Femur (tissue), 1 donor: ENCODE results near the gene RBM6.
"Not testable (repeated sequence)": the region's sequence is repeated elsewhere in the genome, so short reads cannot be mapped to it uniquely, and the experiment has no call there.

Experiments
- DNase-seq: peaks from one replicate; pipeline ENCODE4 v3.0.0-alpha.2; 2017

Gene RBM6

GRCh38 chr3:49939858-49940666 lies at the start of gene RBM6:
TSS of gene RBM6 (plus strand) at chr3:49940150. CDS start at chr3:49962642, 22,492 bp downstream.
- peak; percentile 97 for DNase-seq

DNA sequence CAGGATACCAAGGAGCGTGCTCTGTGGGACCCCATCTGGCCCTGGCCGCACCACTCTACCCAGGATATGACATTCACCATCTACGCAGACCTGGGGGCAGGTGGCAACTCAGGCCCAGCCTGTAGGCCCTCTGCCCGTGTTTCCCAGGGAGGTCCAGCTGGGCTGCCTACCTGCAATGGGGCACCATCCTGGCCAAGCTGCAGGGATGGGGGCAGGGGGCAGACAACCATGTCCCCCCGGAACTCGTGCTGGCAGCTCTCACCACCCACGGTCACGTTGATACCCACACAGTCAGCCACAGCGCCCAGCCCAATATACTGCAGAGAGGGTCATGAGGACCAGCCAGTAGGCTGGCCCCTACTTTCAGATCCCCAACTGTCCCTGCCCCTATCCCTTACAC lies 44.2 kb upstream of the RBM6 start:
- no peak for DNase-seq

DNA sequence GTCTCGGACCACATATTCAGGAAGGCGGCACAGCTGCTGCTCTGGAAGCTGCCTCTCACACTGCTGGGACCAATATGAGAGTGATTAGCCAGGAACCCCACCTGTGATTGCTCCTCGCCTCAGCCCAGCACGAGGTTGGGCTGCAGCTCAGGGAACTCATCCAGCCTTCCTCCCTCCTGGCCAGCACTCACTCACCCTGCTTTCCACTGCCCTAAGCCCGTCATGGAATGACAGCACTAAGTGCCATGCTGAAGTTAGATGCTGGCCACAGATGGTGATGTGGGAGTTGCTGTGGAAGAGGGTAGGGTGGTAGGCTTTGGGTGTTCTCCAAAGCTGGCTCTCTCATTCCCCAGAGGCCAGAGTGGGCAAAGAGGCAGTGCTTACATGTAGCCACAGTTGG lies 43.6 kb upstream of the RBM6 start:
- DNase-seq: no peak

GRCh38 chr3:49898991-49899390 lies 41.0 kb upstream of the RBM6 start:
- DNase-seq: no peak

GRCh38 chr3:49899815-49900214 lies 40.1 kb upstream of the RBM6 start:
- DNase-seq: no peak

DNA sequence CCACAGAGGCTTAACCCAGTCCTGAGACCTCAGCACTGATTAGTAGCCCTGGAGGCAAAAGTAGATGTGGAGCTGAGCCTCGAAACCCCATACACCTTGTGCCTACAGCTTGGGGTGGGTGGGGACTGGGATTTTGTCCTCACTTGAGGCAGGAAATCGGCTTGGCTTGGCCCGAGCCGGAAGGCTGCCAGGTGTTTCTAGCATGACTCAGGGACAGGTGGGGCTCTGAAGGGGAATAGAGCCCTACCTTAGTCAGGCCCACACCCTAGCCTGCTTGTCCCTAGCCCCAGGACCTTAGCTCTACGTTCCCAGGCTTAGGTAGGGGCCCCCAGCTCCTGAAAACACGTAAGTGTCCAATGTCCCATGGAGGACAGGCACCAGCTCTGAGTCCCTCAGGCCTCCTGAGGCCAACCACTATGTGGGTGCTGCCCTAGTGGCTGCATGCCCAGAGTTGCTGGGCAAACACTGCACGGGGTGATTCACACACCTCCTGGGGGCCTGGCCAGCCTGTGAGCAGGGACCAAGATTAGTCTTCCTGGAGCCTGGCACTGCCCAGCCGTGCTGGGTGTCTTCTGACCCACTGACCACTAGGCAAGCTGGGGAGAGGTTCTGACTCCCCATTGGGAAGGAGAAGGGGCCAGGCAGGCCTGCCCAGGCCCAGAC lies 39.3 kb upstream of the RBM6 start:
- DNase-seq: no peak

GRCh38 chr3:49901366-49902339 lies 38.3 kb upstream of the RBM6 start:
- DNase-seq: peak; percentile 52

- no peak for DNase-seq
These were observed 37.2 kb upstream of the RBM6 start for GRCh38 chr3:49902511-49903345.

GRCh38 chr3:49903451-49904424 lies 36.2 kb upstream of the RBM6 start, which contains the start of gene MST1R:
TSS of gene MST1R (minus strand) at chr3:49903873. CDS start at chr3:49903609, 264 bp downstream.
- peak; percentile 72 for DNase-seq

DNA sequence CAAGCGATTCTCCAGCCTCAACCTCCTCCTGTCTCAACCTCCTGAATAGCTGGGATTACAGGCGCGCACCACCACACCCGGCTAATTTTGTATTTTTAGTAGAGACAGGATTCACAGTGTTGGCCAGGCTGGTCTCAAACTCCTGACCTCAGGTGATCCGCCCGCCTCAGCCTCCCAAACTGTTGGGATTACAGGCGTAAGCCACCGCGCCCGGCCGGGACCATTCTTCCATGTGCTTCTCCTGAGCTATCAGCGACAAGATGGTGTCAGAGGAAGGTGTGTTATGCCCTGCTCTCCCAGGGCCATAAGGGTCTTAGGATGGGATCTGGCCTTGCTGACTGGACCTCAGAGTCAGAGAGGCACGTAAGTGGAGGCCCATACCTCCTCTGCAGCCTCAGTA lies 35.5 kb upstream of the RBM6 start:
- not testable (repeated sequence) for DNase-seq

DNA sequence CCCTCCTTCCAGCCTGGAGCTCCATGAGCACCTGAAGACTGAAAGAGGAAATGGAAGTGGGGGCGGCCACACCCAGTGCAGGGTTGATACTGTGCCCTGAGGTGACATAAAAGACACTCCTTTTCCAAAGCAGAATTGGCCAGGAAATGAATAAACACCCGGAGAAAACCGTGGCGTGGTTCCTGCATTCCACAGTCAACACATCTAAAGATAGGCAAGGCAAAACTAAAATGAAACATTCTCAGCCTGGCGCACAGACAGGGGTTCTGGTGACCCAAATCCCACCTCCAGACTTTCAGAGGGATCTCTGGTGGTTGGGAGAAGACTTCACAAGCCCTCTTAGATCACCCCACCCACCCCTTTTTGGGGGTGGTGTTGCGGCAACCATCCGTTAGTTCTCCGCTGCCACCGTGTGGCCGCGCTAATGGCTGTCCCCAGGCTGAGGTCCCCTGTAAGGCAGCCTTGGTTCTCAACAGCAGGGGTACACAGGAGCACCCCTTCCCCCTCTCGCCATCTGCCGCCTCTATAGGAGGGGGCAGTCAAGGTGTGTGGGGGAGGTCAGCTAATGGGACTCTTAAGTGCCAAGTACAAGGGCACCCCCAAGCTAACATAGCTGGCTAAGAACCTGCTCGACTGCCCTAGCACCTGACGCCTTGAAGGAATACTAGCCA lies 33.7 kb upstream of the RBM6 start:
- peak; percentile 60 for DNase-seq

DNA sequence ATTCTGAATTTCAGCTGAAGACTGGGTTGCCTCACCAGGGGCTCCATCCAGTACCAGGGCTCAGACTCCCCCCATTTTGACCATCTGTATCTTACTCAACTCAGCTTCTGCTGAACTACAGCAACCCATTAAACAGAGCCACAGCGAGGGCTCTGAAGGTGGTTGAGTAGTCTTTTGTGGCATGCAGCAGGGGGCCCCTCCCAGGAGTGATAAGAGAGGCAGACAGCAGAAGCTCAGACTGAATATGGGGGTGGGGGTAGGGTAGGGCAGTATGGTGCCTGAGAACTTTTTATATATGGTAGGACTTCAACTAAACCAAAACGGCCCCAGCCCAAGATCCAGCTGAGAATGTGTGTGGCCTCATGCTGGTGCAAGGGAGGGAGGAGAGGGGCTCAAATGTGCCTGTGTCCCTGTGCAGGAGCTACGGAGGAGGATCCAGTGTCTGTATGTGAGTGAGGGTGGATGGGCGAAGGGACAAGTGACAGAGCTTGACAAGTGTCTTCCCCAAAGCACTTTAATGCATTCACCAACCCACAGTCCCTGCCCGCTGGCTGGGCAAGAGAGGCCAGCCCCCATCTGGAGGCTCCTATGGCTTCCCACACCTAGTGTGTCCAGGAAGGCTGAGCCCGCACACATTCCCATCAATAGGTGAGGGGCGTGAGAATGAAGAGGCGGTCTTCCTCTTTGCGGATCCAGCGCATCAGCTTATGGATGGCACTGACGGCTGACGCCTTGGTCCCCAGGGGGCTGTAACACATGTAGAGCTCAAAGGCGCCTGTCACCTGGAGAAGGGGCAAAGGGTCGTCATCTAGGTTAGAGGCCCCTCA lies 31.4 kb upstream of the RBM6 start:
- DNase-seq: no peak

- DNase-seq: no peak
These were observed 29.4 kb upstream of the RBM6 start for GRCh38 chr3:49910409-49911123.

GRCh38 chr3:49911124-49911420 lies 28.9 kb upstream of the RBM6 start:
- no peak for DNase-seq

DNA sequence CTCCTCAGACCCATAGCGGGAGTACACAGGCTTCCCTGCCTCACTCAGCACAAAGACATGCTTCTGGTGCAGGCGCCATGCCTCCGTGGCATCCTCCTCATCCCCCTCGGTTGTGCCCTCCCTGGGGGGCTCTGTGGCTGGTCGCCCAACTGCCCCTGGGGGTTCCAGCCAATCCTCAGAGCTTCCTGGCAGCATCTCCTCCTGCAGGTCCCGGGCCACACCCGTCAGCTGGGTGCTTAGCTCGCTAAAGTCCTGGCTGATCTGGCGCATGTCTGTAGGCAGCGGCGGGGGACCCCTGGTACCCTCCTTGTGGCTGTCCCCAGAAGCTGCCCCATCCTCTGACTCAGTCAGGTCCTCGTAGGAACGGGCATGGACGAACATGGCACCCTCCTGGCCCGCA lies 28.3 kb upstream of the RBM6 start:
- DNase-seq: no peak

DNA sequence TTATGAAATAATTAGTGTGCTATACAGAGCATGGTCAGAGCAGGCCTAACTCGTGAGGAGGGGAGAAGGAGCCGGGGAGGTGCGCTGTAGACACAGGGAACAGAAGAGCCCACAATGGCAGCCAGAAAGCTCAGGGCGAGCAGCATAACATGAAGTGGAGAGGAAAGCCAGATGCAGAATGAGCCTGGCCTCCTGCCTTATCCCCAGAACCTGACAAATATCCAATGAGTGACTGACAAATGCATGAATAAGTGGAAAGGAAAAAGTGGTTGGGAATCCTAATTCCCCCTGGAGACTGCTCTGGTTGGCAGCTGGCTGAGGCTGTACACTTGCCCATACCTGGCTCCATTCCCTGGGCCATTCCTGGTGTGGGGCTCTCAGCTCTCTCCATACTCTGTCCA lies 27.1 kb upstream of the RBM6 start:
- no peak for DNase-seq

GRCh38 chr3:49914906-49915305 lies 25.0 kb upstream of the RBM6 start:
- no peak for DNase-seq

- DNase-seq: no peak
These were observed 23.3 kb upstream of the RBM6 start for GRCh38 chr3:49916686-49917085.
